Measurements from ENCODE around the gene P2RX3. TPM values are rescaled to one million over a fixed set of nuclear protein-coding genes. Genes with fewer than 3 reads are reported as not detected.

P2RX3 gene
- total and polyA plus RNA-seq, 10 of the 15 experiments (the other 5 are each of a cell fraction or from before 2014, with no cell fraction given), result 0.05 to 0.12 TPM; not detected in 8

DNA sequence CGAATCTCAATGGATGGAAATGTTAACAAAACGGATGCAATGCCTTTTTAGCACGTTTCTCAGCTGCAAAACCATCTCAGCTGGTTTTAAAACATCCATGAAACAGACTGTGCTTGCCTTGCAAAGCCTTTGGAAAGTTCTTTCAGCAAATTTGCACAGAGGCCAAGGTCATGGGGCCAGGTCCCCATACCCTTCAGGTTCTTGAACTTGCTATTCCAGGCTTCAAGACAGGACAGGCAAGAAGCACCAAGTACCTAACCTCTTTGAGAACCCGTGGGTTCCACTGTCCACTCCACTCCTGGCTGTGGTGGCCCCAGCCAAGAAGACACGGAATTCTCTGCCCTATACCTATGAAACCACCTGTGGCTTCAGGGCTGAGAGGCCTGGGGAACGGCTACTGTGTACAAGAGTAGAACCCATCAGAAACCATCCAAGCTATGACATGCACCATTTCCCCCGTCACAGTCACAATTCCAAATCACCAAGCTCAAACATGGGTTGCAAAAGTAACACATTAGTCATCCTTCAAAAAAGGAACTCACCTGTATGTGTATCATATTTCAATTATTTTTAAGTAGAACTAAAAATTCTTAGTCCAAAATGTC, 30.4 kb upstream of the P2RX3 start (continued):
- TF ChIP-seq, protein P1, sequence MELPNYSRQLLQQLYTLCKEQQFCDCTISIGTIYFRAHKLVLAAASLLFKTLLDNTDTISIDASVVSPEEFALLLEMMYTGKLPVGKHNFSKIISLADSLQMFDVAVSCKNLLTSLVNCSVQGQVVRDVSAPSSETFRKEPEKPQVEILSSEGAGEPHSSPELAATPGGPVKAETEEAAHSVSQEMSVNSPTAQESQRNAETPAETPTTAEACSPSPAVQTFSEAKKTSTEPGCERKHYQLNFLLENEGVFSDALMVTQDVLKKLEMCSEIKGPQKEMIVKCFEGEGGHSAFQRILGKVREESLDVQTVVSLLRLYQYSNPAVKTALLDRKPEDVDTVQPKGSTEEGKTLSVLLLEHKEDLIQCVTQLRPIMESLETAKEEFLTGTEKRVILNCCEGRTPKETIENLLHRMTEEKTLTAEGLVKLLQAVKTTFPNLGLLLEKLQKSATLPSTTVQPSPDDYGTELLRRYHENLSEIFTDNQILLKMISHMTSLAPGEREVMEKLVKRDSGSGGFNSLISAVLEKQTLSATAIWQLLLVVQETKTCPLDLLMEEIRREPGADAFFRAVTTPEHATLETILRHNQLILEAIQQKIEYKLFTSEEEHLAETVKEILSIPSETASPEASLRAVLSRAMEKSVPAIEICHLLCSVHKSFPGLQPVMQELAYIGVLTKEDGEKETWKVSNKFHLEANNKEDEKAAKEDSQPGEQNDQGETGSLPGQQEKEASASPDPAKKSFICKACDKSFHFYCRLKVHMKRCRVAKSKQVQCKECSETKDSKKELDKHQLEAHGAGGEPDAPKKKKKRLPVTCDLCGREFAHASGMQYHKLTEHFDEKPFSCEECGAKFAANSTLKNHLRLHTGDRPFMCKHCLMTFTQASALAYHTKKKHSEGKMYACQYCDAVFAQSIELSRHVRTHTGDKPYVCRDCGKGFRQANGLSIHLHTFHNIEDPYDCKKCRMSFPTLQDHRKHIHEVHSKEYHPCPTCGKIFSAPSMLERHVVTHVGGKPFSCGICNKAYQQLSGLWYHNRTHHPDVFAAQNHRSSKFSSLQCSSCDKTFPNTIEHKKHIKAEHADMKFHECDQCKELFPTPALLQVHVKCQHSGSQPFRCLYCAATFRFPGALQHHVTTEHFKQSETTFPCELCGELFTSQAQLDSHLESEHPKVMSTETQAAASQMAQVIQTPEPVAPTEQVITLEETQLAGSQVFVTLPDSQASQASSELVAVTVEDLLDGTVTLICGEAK (IDR thresholded peaks at IDR 0.05; ENCODE audit: borderline replicate concordance), result no peak
- TF ChIP-seq CBX5 (IDR thresholded peaks at IDR 0.05; ENCODE audit: low read depth), result no peak
- TF ChIP-seq, protein P2, sequence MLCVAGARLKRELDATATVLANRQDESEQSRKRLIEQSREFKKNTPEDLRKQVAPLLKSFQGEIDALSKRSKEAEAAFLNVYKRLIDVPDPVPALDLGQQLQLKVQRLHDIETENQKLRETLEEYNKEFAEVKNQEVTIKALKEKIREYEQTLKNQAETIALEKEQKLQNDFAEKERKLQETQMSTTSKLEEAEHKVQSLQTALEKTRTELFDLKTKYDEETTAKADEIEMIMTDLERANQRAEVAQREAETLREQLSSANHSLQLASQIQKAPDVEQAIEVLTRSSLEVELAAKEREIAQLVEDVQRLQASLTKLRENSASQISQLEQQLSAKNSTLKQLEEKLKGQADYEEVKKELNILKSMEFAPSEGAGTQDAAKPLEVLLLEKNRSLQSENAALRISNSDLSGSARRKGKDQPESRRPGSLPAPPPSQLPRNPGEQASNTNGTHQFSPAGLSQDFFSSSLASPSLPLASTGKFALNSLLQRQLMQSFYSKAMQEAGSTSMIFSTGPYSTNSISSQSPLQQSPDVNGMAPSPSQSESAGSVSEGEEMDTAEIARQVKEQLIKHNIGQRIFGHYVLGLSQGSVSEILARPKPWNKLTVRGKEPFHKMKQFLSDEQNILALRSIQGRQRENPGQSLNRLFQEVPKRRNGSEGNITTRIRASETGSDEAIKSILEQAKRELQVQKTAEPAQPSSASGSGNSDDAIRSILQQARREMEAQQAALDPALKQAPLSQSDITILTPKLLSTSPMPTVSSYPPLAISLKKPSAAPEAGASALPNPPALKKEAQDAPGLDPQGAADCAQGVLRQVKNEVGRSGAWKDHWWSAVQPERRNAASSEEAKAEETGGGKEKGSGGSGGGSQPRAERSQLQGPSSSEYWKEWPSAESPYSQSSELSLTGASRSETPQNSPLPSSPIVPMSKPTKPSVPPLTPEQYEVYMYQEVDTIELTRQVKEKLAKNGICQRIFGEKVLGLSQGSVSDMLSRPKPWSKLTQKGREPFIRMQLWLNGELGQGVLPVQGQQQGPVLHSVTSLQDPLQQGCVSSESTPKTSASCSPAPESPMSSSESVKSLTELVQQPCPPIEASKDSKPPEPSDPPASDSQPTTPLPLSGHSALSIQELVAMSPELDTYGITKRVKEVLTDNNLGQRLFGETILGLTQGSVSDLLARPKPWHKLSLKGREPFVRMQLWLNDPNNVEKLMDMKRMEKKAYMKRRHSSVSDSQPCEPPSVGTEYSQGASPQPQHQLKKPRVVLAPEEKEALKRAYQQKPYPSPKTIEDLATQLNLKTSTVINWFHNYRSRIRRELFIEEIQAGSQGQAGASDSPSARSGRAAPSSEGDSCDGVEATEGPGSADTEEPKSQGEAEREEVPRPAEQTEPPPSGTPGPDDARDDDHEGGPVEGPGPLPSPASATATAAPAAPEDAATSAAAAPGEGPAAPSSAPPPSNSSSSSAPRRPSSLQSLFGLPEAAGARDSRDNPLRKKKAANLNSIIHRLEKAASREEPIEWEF (IDR thresholded peaks at IDR 0.05; ENCODE audit: insufficient replicate concordance, low read depth, low read length), result no peak
- TF ChIP-seq KDM1A (IDR thresholded peaks at IDR 0.05; ENCODE audit: borderline replicate concordance), result no peak
